GM21723 (cell line): ENCODE data around the gene MEMO1.
"Not testable (repeated sequence)": the region's sequence is repeated elsewhere in the genome, so short reads cannot be mapped to it uniquely, and the experiment has no call there.

Experiments
- ATAC-seq: cut with Tn5 transposase; IDR thresholded peaks from one replicate; pipeline ENCODE4 v1.9.1; 2021; ENCODE audit warnings: mild to moderate bottlenecking, moderate library complexity; ENCODE audit not compliant: unreplicated experiment

Gene MEMO1

DNA sequence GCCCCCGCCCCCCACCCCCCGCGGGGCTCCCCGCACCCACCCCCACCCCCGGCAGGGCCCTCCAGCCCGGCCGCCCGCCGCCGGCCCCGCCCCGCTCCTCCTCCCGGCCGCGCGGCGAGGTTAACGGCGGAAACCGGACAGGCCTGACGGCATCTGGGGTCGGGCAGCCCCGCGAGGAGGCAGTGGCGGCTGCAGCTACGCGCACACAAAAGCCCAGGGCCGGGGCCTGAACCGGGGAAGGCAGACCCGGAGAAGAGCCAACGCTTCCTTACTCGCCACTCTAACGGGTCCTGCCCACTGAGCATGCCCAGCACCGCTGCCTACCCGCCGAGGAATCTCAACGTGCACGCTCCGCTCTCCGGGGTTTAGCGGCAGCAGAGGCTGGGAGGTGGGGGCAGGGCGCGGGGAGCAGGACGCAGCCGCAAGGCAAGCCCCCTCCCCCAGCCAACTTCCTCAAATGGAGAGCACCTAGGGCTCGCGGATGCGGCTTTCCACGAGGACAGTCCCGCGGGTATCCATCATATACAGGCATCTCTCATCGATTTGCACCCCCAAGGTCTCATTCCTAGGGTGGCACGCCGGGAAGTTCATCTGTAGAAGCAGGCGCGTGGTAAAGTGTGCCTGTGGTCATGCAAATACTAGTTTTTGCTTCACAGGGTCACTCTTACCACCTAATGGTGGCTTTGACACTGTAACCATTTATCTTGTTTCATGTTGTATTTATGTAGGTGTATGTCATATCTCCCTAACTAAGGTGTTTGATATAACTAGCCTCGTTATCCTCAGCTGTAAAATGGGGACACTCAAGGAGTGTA lies at the start of gene MEMO1:
Gene MEMO1, minus strand, starts transcription at position 339 of the 815 bp plus-strand sequence. CDS start 761 bp downstream, outside the sequence.
- peak; percentile 66 for ATAC-seq

DNA sequence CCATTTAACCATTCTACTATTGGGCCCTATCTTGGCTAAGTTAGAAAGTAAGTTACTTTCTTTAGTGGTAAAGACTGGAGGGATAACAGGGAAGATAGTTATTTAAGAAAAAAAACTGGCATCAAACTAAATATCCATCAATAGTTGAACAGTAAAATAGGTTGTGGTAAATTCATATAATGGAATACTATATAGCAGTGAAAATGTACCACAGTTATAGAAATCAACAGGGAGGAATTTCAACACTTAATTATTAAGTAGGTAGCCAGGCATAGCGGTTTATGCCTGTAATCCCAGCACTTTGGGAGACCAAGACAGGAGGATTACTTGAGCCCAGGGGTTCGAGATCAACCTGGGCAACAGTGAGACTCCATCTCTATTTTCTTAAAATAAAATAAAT lies 49.5 kb upstream of the MEMO1 start:
- no peak for ATAC-seq

DNA sequence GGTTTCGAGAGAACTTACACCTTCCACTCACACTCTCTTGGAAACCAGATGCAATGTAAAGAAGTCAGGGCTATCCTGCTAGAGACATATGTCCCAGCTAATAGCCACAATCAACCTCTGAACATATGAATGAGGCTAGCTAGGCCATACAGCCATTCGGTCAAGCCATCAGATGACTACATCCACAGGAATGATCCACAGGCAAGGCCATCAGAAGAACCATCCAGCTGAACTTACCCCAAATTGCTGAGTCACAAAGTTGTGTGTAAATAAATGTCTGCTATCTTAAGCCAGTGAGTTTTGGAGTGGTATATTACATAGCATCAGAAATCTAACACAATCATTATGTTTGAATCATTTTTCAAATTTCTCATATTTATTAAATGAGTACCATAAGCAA lies 47.3 kb upstream of the MEMO1 start:
- no peak for ATAC-seq

DNA sequence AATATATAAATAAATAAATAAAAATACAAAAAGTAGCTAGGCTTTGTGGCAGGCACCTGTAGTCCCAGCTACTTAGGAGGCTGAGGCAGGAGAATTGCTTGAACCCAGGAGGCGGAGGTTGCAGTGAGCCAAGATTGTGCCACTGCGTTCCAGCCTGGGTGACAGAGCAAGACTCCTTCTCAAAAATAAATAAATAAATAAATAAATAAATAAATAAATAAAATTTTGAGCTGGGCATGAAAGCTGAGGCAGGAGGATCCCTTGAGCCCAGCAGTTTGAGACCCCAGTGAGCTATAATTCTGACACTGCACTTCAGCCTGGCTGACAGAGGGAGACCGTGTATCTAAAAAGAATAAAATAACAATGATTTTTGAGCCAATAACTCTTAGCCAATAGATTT lies 43.8 kb upstream of the MEMO1 start:
- ATAC-seq = not testable (repeated sequence)

DNA sequence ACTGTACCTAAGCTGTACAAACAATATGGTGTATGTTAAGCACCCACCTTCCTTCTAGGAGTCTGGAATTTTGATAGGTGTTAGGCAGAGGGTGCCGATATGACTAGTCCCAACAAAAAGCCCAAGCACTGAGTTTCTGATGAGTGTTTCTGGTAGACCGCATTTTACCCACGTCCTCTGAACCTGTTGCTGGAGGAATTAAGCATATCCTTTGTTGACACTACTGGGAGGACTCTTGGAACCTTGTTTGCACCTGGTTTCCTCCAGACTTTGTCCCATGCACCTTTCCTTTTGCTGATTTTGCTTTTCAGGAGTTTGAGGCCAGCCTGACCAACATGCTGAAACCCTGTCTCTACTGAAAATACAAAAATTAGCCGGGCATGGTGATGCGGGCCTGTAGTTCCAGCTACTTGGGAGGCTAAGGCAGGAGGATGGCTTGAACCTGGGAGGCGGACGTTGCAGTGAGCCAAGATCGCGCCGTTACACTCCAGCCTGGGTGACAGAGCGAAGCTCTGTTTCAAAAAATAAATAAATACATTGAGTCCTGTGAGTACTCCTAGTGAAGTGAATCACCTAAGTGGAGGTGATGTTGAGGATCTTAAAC lies 41.1 kb upstream of the MEMO1 start:
- no peak for ATAC-seq

DNA sequence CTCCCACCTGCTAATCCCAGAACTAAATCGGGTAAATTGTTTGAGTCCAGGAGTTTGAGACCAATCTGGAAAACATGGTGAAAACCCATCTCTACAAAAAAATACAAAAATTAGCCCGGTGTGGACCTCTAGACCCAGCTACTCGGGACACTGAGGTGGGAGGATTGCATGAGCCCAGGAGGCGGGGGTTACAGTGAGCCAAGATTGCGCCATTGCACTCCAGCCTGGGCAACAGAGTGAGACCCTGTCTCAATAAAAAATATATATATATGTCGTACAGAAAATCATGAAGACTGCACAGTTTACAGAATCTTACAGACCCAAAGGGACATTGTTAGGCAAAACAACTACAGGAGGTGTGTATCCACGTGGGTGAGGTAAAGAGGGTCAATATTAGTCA lies 32.8 kb upstream of the MEMO1 start:
- no peak for ATAC-seq

DNA sequence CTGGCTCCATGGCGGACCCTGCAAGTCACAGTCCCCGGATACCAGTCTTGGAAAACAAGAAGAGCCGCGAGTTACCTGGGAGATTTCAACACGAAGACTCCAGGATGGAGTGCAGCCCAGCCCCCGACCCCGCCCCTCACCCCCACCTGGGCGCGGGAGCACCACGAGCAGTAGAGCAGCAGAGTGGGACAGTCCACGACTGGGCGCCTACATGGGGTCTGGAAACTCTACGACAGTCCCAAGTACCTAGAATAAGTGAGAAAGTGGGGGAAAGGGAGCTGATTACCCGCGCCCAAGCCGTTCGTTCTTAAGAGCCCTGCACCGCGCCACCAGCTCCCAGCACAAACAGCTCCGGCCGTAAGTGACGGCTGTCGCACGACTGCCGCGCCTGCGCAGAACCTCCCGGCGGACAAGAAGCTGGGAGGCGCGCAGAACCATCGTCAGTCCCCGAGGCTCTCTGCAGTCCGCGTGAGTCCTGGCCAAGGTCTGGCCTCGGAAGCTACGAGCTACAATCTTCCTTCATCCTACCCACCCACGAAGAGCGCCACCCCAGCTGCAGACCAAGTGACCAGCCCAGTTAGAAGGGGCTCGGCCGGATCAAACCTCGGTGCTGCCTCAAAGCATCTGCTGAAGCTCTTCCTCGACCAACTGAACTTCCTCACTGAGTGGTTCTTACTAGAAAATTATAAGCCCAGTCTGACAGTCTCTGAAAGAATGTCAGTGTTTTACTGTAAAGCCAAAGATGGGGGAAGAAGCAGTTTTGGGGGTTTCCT lies 28.8 kb upstream of the MEMO1 start, which contains the start of gene DPY30:
Gene DPY30, minus strand, starts transcription at position 359 of the 773 bp plus-strand sequence. Its CDS starts 349 bp downstream, at position 10.
- peak; percentile 94 for ATAC-seq

DNA sequence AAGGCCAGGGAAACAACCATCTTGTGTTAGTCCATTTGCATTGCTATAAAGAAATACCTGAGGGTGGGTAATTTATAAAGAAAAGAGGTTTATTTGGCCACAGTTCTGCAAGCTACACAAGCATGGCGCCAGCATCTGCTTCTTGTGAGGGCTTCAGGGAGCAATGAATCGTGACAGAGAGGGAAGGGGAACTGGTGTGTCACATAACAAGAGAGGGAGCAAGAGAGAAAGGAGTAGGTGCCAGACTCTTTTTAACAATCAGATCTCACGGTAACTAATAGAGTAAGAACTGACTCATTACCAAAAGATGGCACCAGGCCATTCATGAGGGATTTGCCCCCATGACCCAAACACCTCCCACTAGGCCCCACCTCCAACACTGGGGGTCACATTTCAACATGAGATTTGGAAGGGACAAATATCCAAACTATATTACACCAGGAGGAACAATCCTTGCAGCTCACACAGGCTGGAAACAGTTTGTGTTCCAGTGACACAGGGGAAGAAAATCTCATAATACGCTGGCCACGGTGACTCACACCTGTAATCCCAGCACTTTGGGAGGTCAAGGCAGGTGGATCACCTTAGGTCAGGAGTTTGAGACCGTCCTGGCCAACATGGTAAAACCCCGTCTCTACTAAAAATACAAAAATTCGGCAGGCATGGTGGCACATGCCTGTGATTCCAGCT lies 23.5 kb upstream of the MEMO1 start:
- not testable (repeated sequence) for ATAC-seq

DNA sequence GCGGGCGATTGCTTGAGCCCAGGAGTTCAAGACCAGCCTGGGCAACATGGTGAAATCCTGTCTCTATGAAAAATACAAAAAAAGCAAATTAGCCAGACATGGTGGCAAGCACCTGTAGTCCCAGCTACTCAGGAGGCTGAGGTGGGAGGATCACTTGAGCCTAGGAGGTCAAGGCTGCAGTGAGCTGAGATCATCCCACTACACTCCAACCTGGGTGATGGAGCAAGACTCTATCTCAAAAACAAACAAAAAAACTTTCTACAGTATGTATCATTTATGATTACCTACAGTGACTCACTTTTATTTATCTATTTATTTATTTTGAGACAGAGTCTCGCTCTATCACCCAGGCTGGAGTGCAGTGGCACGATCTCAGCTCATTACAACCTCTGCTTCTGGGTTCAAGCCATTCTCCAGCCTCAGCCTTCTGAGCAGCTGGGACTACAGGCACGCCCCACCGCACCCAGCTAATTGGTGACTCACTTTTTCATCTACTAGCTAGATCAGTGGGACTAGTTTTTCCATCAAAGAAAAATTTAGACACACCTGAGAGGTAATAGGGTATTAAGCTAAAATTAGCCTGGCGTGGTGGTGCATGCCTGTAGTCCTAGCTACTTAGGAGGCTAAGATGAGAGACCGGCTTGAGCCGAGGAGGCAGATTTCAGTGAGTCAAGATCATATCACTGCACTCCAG lies 8.1 kb upstream of the MEMO1 start:
- ATAC-seq = not testable (repeated sequence)

DNA sequence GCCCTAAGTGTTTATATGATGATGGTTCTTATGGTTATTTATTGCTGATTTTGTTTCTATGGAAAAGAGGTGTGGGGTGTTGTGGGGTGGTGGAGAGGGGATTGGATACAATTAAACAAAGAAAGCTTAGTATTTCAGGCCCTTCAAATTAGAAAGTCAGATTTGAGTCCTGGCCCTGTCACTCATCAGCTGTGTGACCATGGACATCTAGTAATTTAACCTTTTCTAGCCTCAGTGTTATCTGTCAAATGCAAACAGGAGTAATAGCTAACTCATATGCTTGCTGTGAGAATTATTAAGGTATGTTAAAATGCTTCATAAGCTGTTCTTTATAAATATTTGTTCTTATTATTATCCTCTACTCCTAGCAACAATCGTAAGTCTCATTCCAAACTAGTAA lies 2.1 kb upstream of the MEMO1 start:
- no peak for ATAC-seq

DNA sequence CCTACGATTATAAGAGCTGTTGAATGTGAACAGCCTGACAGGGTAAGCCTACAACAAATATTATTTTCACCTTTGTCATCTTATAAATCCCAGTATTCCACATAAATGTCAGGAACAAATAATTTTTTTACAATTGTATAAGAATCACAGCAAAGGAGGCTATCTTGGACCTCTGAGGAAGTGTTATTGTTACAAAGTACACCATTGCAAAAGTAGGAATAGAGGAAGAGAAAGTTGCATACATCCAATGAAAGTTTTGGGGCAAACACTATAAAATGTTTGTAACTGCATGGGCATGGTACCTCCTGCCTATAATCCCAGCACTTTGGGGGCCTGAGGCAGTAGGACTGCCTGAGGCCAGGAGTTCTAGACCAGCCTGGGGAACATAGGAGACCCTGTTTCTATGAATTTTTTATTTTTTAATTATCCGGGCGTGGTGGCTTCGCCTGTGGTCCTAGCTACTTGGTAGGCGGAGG lies 715 bp upstream of the MEMO1 start:
- ATAC-seq = no peak

DNA sequence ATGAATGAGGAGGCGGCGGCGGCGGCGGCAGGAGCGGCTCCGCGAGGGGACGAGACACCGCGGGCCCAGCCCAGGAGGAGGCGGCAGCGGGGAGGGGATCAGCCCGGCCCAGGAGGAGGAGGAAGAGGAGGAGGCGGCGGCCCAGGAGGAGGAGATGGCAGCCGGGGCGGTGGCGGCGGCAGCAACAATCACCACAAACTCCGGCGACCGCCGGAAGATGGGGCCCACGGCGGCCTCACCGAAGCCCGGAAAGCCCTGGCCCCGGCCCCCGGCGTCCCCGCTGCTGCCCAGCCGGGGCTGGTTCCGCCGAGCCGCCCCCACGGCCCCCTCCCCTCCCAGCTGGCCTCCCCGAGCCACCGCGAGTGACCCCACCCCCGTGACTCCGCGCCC lies 533 bp downstream of the MEMO1 start:
- peak; percentile 64 for ATAC-seq

DNA sequence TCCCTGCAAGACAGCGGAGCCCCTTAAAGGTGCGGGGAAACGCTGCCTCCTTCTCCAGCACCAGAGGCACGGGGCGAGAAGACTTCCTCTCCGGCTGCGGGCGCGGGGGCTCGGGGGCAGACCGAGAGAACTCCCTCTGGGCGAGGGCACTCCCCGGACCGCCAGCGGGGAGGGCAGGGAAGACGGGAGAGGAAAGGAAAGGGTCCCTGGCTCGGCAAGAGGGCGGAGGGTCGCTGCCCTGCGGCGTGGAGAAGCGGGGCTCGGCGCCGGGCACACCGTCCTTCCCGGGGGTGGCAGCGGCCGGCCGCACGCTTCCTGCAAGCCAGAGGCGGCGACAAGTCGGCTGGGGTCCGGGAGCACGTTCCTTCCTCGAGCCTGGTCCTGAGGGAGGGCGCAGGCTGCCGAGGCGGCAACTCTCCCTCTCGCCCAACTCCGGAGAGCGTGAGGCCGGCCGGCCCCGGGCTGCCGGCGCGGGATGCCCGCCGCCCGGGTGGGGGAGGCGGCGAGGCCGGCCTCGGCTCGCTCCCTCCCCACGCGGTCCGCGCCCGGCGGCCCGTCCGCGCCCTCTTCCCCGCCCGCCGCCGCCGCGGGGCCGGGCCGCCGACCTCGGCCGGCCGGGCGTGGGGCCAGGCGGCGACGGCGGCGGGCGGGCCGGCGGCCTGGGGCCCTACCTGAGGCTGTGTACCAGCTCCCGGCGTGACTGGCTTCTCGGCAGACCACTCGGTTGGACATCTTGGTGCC lies 1.1 kb downstream of the MEMO1 start:
- peak; percentile 21 for ATAC-seq

DNA sequence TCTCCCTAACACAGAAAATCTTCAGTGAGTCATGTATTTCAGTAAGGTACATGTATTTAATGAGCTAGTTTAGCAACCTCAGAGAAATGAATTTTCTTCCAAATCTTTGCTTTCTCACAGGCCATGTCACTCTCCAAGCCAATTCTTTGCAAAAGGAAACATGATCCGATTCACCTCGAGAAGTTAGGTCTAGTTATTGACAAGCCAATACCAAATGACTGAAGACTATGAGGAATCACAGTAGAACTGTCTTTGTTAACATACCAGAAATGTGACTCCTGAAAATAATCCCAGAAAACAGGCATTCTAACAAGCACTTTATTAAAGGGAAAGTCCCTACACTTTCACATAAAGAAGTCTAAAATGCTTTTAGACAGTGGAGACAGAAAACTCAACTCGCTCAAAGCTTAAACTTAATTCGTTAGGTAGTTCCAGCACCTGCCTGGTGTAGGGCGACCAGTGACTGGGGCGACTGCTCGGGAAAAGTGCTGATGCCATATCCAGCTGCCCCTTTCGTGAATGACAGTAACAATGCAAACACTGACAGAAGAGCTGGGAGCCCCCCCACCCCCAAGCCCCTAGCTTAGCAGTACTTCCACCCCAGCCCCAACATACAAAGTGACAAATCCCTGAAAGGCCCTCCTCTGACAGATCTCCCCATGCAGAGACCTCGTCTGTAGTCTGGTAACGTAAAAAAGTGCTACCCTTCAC lies 1.8 kb downstream of the MEMO1 start:
- ATAC-seq = no peak

DNA sequence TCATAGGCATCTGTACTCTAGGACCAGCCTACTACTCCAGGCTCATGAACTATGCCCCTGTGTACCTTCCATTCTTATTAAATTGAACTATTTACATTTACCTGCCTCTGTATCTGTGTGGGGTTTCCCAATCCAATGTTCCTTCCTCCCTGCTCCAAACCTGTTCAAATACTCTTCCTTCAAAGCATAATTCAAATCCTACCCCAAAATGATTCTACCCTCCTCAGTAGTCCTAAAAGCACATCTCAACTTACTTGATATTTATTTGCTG lies 3.8 kb downstream of the MEMO1 start:
- ATAC-seq = no peak

DNA sequence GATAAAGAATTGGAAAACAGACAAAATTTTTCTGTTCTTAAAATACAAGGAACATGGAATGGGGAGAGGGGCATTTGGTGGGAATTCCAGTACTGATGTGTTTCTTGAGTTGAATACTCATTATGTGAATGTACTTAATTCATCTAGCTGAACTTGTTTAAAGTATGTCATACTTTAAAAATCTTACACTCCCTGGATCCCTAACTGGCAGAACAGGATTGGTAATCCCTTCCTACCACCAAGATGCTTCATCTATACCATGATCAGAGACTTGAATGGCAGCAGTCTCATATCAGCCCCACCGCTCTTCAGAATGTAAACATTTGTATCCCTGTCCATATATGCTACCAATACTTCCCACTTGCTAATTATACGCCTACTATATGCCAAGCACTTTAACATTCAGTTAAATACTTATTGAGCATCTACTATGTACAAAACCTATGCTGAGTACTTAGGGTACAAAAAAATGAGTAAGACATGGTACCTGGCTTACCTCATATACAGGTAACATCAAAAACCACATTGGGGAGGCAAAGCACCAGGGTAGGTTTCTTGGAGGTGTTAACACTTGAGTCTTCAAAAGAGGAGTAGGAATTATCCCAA lies 5.3 kb downstream of the MEMO1 start:
- no peak for ATAC-seq

DNA sequence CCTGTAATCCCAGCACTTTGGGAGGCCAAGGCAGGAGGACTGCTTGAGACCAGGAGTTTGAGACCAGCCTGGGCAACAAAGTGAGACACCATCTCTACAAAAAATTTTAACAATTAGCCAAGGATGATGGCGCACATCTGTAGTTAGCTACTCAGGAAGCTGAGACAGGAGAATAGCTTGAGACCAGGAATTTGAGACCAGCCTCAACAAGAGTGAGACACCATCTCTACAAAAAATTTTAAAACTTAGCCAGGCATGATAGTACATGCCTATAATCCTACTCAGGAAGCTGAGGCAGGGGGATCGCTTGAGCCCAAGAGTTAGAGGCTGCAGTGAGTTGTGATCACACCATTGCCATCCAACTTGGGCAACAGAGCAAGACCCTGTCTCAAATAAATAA lies 7.0 kb downstream of the MEMO1 start:
- no peak for ATAC-seq

DNA sequence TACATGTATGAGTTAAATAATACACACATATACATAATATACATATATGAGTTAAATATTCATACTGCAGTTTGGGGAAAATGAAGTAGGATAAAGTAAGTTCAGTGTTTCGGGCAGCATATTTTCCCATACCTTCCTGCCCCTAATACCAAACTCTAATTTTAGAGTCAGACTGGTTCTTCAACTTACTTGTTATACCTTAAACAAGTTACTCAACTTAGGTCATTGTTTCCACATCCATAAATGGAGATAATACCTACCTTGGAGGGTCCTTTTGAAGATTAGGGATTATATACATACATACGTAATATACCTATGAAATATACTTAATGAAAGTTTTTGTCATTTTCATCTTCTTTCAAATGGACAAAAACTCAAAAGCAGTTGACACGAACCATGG lies 8.4 kb downstream of the MEMO1 start:
- no peak for ATAC-seq

DNA sequence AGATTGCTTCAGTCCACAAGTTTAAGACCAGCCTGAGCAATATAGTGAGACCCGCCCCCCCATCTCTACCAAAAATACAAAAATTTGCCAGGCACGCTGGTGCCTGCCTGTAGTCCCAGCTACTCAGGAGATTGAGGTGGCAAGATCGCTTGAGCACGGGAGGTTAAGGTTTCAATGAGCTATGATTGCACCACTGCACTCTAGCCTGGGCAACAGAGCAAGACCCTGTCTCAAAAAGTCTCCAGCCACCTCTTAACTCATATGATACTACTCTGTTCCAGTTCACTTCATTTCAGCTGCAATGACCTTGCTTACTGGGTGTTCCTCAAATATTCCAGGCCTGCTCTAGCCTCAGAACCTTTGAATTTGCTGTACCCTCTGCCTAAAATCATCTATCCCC lies 11.4 kb downstream of the MEMO1 start:
- no peak for ATAC-seq
